Left ventricle myocardium inferior (tissue), 1 donor: ENCODE results near the gene FARS2. TPM values are rescaled to one million over a fixed set of nuclear protein-coding genes. Genes with fewer than 3 reads are reported as not detected.

Source experiments
- DNase-seq: peaks from one replicate; pipeline ENCODE4 v3.0.0-alpha.2; 2020
- H3K27ac ChIP-seq: fragments of 200-600 bp; replicated peaks from 2 replicates; pipeline ENCODE4 v1.8.0; 2021
- H3K27me3 ChIP-seq: fragments of 200-600 bp; 2 replicates; pipeline ENCODE4 v1.8.0; 2021; ENCODE audit warnings: low read depth
- H3K36me3 ChIP-seq: fragments of 200-600 bp; 2 replicates; pipeline ENCODE4 v1.8.0; 2021
- H3K4me1 ChIP-seq: fragments of 200-600 bp; 2 replicates; pipeline ENCODE4 v1.8.0; 2021
- H3K4me3 ChIP-seq: fragments of 200-600 bp; 2 replicates; pipeline ENCODE4 v1.8.0; 2021; ENCODE audit warnings: mild to moderate bottlenecking, moderate library complexity
- H3K9me3 ChIP-seq: fragments of 200-600 bp; replicated peaks from 2 replicates; pipeline ENCODE4 v1.8.0; 2021
- intact Hi-C: fragments of 100-400 bp; cut with micrococcal nuclease; formaldehyde crosslinking; loops from one replicate; pipeline ENCODE4 v1.11.0; 2022
- total RNA-seq: library from RNA; stranded (reverse); fragmentation: NEBNext Ultra II Directional; extraction: Animal tissue kit (Norgen Biotek cat#: 25700); gene quantifications from one replicate; pipeline ENCODE4 v1.2.1, GENCODE V29; 2021
- TF ChIP-seq, protein P1 (sequence below): fragments of 200-600 bp; IDR thresholded peaks from 2 replicates; pipeline ENCODE4 v1.8.0; 2021; ENCODE audit warnings: antibody characterized with exemption, mild to moderate bottlenecking, borderline replicate concordance
- donor health status: DM: no; HTN: yes; CAD: no; lungs with severe emphysema.

Gene FARS2
- total RNA-seq, 1 donor from 2014 or later: 16.7 TPM

DNA sequence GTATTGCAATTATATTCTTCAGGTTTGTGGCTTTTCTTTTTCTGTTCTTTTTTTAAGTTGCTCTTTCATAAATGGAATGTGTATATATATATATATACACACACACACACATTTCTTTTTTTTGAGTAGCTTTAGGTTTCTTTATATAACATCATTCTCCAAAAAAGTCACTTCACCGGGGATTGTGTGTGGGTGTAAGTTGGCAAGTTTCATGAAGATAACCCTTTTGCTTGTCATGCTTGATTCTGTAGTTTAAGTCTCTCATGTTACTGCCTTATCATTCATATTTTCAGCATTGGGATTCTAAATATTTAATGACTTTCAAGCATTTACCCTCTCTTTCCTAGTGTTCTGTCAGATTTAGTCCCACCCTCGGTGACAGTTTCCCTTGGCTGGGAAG, 181.0 kb downstream of the FARS2 start:
- peaks cover 15% of the 10 kb centered on the region for H3K4me1 ChIP-seq
- TF ChIP-seq, protein P1, sequence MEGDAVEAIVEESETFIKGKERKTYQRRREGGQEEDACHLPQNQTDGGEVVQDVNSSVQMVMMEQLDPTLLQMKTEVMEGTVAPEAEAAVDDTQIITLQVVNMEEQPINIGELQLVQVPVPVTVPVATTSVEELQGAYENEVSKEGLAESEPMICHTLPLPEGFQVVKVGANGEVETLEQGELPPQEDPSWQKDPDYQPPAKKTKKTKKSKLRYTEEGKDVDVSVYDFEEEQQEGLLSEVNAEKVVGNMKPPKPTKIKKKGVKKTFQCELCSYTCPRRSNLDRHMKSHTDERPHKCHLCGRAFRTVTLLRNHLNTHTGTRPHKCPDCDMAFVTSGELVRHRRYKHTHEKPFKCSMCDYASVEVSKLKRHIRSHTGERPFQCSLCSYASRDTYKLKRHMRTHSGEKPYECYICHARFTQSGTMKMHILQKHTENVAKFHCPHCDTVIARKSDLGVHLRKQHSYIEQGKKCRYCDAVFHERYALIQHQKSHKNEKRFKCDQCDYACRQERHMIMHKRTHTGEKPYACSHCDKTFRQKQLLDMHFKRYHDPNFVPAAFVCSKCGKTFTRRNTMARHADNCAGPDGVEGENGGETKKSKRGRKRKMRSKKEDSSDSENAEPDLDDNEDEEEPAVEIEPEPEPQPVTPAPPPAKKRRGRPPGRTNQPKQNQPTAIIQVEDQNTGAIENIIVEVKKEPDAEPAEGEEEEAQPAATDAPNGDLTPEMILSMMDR: no peak
- H3K9me3 ChIP-seq: peaks cover 6% of the 10 kb centered on the region
- no peaks in the 10 kb centered on the region for H3K27me3 ChIP-seq
- no peaks in the 10 kb centered on the region for H3K36me3 ChIP-seq
- DNase-seq: no peak
- intact Hi-C loops: no loop called here
- H3K27ac ChIP-seq: no peak overlapping the region
- no peak overlapping the region for H3K4me3 ChIP-seq

DNA sequence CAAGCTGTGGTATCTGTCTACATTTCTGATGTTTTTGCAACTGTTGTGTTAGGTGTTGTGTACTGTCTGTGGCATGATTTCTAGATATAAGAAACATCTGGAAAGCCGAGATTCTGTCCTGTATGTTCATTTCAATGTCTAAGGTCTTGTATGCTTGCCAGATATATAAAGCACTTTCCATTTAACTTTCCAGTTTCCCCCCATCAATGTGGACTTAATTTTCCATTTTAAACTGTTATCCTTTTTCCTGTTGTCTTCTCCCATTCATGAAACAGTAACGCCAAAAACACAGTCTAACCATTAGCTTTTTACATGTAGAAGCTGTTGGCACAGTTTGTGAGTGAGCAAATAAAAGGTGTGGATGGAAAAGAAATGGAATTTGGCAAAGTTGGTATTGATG, 181.6 kb downstream of the FARS2 start:
- H3K4me3 ChIP-seq: no peak overlapping the region
- no peaks in the 10 kb centered on the region for H3K27me3 ChIP-seq
- no peak overlapping the region for H3K27ac ChIP-seq
- intact Hi-C loops: no loop called here
- H3K36me3 ChIP-seq: no peaks in the 10 kb centered on the region
- DNase-seq: no peak
- H3K4me1 ChIP-seq: peaks cover 15% of the 10 kb centered on the region
- H3K9me3 ChIP-seq: no peaks in the 10 kb centered on the region
- TF ChIP-seq, protein P1: no peak

DNA sequence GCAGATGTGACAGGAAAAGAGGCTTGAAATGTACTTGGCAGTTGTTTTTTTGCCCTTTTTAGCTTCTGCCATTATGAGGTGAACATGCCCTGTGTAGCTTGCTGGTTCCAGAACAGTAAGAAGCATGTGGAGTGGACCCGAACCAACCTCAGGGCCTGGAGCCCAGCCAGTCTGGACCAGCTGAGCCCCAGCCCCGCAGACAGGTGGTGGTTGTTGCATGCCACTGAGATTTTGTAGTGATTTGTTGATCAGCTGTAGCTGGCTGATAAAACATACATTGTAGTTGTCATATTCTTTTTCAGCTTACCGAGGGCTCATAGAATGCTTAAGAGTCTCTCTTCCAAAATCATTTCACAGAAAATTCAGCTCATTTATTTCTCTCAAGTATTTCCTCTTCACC, 182.2 kb downstream of the FARS2 start:
- Histone ChIP-seq H3K4me1 (peaks cover 15% of the 10 kb centered on the region), H3K27ac (no peak overlapping the region), H3K27me3 (no peaks in the 10 kb centered on the region), H3K9me3 (no peaks in the 10 kb centered on the region), H3K36me3 (no peaks in the 10 kb centered on the region), H3K4me3 (no peak overlapping the region)
- TF ChIP-seq, protein P1: no peak
- DNase-seq: no peak
- intact Hi-C loops: no loop called here

DNA sequence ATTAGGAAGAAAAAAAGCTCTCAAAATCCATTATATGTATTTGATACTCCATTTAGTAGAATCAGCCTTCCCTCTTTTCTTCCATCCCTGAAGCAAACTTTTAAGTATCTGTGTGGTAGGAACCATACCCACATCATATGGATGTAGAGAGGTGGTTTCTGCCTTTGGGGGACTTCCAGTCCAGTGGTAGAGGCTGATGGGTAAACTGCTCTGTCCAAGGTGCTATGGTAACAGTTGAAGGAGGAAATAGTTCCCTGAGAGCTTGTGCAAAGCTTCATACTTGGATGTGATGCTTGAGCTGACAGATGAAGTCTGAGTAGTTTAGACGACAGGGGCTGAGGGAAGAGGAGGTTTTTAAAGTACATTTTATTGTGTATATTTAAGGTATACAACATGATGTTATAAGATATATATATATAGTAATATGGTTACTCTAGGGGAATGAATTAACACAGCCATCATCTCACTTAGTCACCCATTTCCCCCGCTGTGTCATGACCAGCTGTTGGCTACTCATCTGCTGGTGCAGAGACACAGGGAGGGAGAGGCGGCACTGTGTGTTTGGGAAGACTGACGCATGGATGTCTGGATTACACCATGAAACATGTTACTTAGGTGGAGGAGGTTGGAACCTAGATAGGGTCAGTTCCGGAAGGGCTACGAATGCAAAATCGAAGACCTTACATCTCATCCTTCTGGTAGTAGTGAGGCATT, 185.2 kb downstream of the FARS2 start:
- H3K4me1 ChIP-seq: peaks cover 15% of the 10 kb centered on the region
- intact Hi-C loops: no loop called here

DNA sequence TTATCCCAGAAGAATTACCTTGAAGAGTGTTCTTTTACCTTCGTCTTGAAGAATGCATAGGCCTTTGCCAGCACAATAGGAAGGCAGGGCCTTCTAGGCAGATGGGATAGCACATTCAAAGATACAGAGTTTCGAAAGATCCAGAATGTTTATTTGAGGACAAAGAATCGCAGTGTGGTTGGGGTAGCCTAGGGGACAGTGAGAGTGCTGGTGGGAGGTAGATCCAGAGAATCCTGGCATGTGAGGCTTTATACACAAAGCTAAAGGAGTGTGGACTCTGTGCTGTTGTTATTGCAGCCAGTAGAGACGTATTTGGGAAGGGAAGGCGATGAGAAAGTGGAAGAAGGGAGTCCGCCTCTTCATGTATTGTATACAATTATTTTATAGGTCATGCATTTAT, 186.6 kb downstream of the FARS2 start:
- Histone ChIP-seq H3K27ac (no peak overlapping the region), H3K27me3 (no peaks in the 10 kb centered on the region), H3K4me1 (peaks cover 8% of the 10 kb centered on the region), H3K4me3 (no peak overlapping the region), H3K9me3 (no peaks in the 10 kb centered on the region), H3K36me3 (no peaks in the 10 kb centered on the region)
- no peak for DNase-seq
- intact Hi-C loops: no loop called here
- TF ChIP-seq, protein P1: no peak

More for the DNA sequence above, 185.2 kb downstream of the FARS2 start:
- no peak for DNase-seq
- Histone ChIP-seq H3K27me3 (no peaks in the 10 kb centered on the region), H3K4me3 (no peak overlapping the region), H3K9me3 (no peaks in the 10 kb centered on the region), H3K27ac (no peak overlapping the region), H3K36me3 (no peaks in the 10 kb centered on the region)
- TF ChIP-seq, protein P1: no peak
